Glutamatergic neuron (in vitro differentiated cells): Measurements from ENCODE around the gene RASA3. TPM values are rescaled to one million over a fixed set of nuclear protein-coding genes. Genes with fewer than 3 reads are reported as not detected.
A peak's percentile ranks its signal among the peaks of the same experiment; 100 is the strongest.

Source experiments
- DNase-seq: peaks from one replicate; pipeline ENCODE4 v3.0.0; 2022
- H3K27ac Mint-ChIP-seq: one replicate; pipeline ENCODE4 v1.8.0; 2020; ENCODE audit warnings: mild to moderate bottlenecking, mixed read lengths, inconsistent platforms; ENCODE audit not compliant: unreplicated experiment
- H3K27me3 Mint-ChIP-seq: one replicate; pipeline ENCODE4 v1.8.0; 2020; ENCODE audit warnings: mild to moderate bottlenecking, moderate library complexity, mixed read lengths, inconsistent platforms; ENCODE audit not compliant: unreplicated experiment
- H3K36me3 Mint-ChIP-seq: one replicate; pipeline ENCODE4 v1.8.0; 2020; ENCODE audit warnings: mild to moderate bottlenecking, mixed read lengths, inconsistent platforms; ENCODE audit not compliant: unreplicated experiment
- H3K4me1 Mint-ChIP-seq: one replicate; pipeline ENCODE4 v1.8.0; 2020; ENCODE audit warnings: mild to moderate bottlenecking, low read depth, mixed read lengths, inconsistent platforms; ENCODE audit not compliant: unreplicated experiment
- H3K4me3 Mint-ChIP-seq: one replicate; pipeline ENCODE4 v1.8.0; 2020; ENCODE audit warnings: mild to moderate bottlenecking, mixed read lengths, inconsistent platforms; ENCODE audit not compliant: unreplicated experiment
- H3K9me3 Mint-ChIP-seq: one replicate; pipeline ENCODE4 v1.8.0; 2020; ENCODE audit warnings: mild to moderate bottlenecking, moderate library complexity, mixed read lengths, inconsistent platforms; ENCODE audit not compliant: unreplicated experiment
- total RNA-seq: library from RNA; stranded (reverse); fragmentation: NEBNext Ultra II Directional; extraction: Animal tissue kit (Norgen Biotek cat#: 25700); gene quantifications from one replicate; pipeline ENCODE4 v1.2.1, GENCODE V29; 2021; ENCODE audit not compliant: unreplicated experiment
- TF ChIP-seq, protein P1 (sequence below): fragments of 200-600 bp; sonication (generic); IDR thresholded peaks from one replicate; pipeline ENCODE4 v1.5.0; 2021; ENCODE audit not compliant: partially characterized antibody, unreplicated experiment

RASA3 gene
- total RNA-seq, 1 donor from 2014 or later, result 15.2 TPM

DNA sequence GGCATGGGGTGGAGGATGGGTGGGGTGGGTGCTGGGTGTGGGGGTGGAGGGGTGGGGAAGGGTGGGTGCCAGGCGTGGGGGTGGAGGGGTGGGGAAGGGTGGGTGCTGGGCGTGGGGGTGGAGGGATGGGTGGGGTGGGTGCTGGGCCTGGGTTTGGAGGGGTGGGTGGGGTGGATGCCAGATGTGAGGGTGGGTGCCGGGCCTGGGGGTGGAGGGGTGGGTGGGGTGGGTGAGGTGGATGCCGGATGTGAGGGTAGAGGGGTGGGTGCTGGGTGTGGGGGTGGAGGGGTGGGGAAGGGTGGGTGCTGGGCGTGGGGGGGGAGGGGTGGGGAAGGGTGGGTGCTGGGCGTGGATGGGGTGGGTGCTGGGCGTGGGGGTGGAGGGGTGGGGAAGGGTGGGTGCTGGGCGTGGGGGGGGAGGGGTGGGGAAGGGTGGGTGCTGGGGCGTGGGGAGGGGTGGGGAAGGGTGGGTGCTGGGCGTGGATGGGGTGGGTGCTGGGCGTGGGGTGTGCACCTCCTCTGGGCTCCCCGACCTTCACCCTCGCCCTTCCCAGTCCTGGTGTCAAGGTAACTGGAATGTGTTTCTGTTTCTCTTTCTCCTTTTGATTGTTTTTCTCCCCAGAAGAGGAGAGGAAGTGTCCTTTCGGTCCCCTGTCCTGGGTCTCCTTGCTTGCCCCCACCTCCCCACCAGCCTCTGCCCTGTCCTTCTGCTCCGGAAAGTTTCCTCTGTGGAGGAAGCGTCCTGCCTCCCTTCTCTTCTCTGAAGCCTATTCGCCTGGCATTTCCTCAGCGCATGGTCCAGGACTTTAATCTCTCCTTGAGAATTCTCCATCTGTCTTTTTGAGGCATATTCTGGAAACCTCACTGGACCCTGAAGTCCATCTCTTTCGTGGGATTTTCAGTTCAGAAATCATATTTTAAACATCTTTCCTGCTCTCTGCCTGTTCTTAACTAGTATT, 23.8 kb upstream of the RASA3 start:
- Mint-ChIP-seq H3K4me1 (no peaks in the 10 kb centered on the region), H3K4me3 (no peak overlapping the region), H3K36me3 (peaks cover 6% of the 10 kb centered on the region), H3K9me3 (peaks cover 2% of the 10 kb centered on the region), H3K27ac (no peak overlapping the region), H3K27me3 (peaks cover 7% of the 10 kb centered on the region)
- TF ChIP-seq, protein P1, sequence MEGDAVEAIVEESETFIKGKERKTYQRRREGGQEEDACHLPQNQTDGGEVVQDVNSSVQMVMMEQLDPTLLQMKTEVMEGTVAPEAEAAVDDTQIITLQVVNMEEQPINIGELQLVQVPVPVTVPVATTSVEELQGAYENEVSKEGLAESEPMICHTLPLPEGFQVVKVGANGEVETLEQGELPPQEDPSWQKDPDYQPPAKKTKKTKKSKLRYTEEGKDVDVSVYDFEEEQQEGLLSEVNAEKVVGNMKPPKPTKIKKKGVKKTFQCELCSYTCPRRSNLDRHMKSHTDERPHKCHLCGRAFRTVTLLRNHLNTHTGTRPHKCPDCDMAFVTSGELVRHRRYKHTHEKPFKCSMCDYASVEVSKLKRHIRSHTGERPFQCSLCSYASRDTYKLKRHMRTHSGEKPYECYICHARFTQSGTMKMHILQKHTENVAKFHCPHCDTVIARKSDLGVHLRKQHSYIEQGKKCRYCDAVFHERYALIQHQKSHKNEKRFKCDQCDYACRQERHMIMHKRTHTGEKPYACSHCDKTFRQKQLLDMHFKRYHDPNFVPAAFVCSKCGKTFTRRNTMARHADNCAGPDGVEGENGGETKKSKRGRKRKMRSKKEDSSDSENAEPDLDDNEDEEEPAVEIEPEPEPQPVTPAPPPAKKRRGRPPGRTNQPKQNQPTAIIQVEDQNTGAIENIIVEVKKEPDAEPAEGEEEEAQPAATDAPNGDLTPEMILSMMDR, result no peak
- DNase-seq, result no peak

DNA sequence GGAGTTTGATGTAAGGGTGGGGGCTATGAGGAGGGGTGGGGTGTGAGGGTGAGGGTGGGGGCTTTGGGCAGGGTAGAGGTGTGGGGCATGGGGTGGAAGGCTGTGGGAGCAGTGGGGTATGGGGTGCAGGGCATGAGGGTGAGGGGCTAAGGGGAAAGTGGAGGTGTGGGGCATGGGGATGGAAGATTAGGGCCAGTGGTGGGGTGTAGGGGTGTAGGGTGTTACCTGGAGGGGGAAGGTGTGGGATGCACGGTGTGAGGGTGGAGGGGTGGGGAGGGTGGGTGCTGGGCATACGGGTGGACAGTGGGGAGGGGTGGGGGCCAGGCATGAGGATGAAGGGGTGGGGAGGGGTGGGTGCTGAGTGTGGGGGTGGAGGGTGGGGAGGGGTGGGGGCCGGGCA, 22.9 kb upstream of the RASA3 start:
- Mint-ChIP-seq H3K27me3 (peaks cover 6% of the 10 kb centered on the region), H3K4me1 (no peaks in the 10 kb centered on the region), H3K36me3 (peaks cover 6% of the 10 kb centered on the region), H3K9me3 (peaks cover 5% of the 10 kb centered on the region), H3K4me3 (no peak overlapping the region), H3K27ac (no peak overlapping the region)
- TF ChIP-seq, protein P1, result no peak
- no peak for DNase-seq

DNA sequence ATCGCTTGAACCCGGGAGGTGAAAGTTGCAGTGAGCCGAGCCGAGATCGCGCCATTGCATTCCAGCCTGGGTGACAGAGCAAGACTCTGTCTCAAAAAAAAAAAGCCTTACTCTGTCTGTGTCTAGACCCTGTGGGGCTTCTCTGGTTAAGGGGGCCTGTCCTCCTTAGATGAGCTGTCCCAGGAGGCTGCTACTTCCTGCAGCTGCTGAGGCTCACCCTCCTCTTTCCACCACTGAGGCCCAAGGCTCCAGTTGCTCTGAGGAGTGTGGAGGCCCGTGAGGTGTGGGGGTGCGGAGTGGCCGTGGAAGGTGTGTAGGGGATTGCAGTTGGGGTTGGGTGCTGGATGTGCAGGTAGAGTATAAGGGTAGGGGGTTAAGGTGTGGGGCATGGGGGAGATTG, 22.1 kb upstream of the RASA3 start:
- H3K27me3 Mint-ChIP-seq, result peaks cover 6% of the 10 kb centered on the region
- H3K36me3 Mint-ChIP-seq, result peaks cover 6% of the 10 kb centered on the region
- no peak overlapping the region for H3K27ac Mint-ChIP-seq
- H3K4me1 Mint-ChIP-seq, result no peaks in the 10 kb centered on the region
- DNase-seq, result no peak
- H3K4me3 Mint-ChIP-seq, result no peak overlapping the region
- TF ChIP-seq, protein P1, result no peak
- peaks cover 6% of the 10 kb centered on the region for H3K9me3 Mint-ChIP-seq

DNA sequence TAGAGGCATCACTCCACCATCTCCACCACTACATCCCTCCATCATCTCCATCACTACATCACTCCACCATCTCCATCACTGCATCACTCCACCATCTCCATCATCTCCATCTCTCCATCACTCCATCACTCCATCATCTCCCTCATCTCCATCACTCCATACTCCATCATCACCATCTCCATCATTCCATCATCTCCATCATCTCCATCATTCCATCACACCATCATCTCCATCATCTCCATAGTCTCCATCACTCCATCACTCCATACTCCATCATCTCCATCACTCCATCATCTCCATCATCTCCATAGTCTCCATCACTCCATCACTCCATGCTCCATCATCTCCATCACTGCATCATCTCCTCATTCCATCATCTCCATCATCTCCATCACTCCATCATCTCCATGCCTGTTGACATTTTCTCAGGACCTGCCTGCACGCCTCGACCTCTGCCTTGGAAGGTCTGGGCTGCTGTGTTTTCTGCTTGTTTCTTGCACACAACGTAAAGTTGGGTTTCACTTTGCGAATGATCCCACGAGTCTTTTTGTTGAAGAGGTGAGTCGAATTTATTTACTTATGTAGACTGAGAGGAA, 21.2 kb upstream of the RASA3 start:
- H3K9me3 Mint-ChIP-seq, result peaks cover 6% of the 10 kb centered on the region
- peaks cover 6% of the 10 kb centered on the region for H3K36me3 Mint-ChIP-seq
- peaks cover 3% of the 10 kb centered on the region for H3K27me3 Mint-ChIP-seq
- H3K27ac Mint-ChIP-seq, result no peak overlapping the region
- DNase-seq, result no peak
- peak overlapping the region; percentile 2 for H3K4me3 Mint-ChIP-seq
- TF ChIP-seq, protein P1, result no peak
- H3K4me1 Mint-ChIP-seq, result no peaks in the 10 kb centered on the region
